ENCODE data around the gene LIPM.
A peak's percentile ranks its signal among the peaks of the same experiment; 100 is the strongest.
"Not testable (repeated sequence)": the region's sequence is repeated elsewhere in the genome, so short reads cannot be mapped to it uniquely, and the experiment has no call there.

The LIPM gene

GRCh38 chr10:88835096-88835909 lies 32.8 kb downstream of the LIPM start:
- Histone ChIP-seq H3K36me3 (ENCODE audit: control insufficient read depth, insufficient read depth, low read length) (no peaks in the 10 kb centered on the region), H3K27me3 (ENCODE audit: control insufficient read depth, insufficient read depth, low read length) (no peaks in the 10 kb centered on the region), H3K27ac (no peak overlapping the region), H2AFZ (no peak overlapping the region), H3K79me2 (no peaks in the 10 kb centered on the region), H3K4me2 (ENCODE audit: low read length) (no peak overlapping the region), H3K4me3 (ENCODE audit: low read depth, low read length) (no peak overlapping the region), H3K9me3 (ENCODE audit: control insufficient read depth, low read length) (no peaks in the 10 kb centered on the region), H3K9ac (no peak overlapping the region), H3K4me1 (no peaks in the 10 kb centered on the region)
- peak; percentile 88 for TF ChIP-seq CTCF (IDR thresholded peaks at IDR 0.05)

- no peak for TF ChIP-seq CTCF (IDR thresholded peaks at IDR 0.05)
- no peak overlapping the region for H3K4me2 ChIP-seq (ENCODE audit: low read length)
Observed at GRCh38 chr10:88835910-88836221, 33.3 kb downstream of the LIPM start.

GRCh38 chr10:88837632-88838031 lies 35.1 kb downstream of the LIPM start:
- H3K36me3 ChIP-seq (ENCODE audit: control insufficient read depth, insufficient read depth, low read length); H3K4me3 ChIP-seq (ENCODE audit: low read depth, low read length); H3K79me2 ChIP-seq; H3K9me3 ChIP-seq (ENCODE audit: control insufficient read depth, low read length); H2AFZ ChIP-seq; H3K4me2 ChIP-seq (ENCODE audit: low read length); H3K27ac ChIP-seq; H3K9ac ChIP-seq; H3K27me3 ChIP-seq (ENCODE audit: control insufficient read depth, insufficient read depth, low read length); H3K4me1 ChIP-seq: not testable (repeated sequence)

More at GRCh38 chr10:88835910-88836221, 33.3 kb downstream of the LIPM start:
- Histone ChIP-seq H3K27me3 (ENCODE audit: control insufficient read depth, insufficient read depth, low read length) (no peaks in the 10 kb centered on the region), H3K4me3 (ENCODE audit: low read depth, low read length) (no peak overlapping the region), H3K9me3 (ENCODE audit: control insufficient read depth, low read length) (no peaks in the 10 kb centered on the region), H3K36me3 (ENCODE audit: control insufficient read depth, insufficient read depth, low read length) (no peaks in the 10 kb centered on the region), H3K79me2 (no peaks in the 10 kb centered on the region), H3K27ac (no peak overlapping the region), H3K9ac (no peak overlapping the region), H3K4me1 (no peaks in the 10 kb centered on the region), H2AFZ (no peak overlapping the region)

- Histone ChIP-seq H3K4me2 (ENCODE audit: low read length) (no peak overlapping the region), H3K9ac (no peak overlapping the region), H3K9me3 (ENCODE audit: control insufficient read depth, low read length) (no peaks in the 10 kb centered on the region), H3K36me3 (ENCODE audit: control insufficient read depth, insufficient read depth, low read length) (no peaks in the 10 kb centered on the region), H3K27ac (no peak overlapping the region), H3K79me2 (no peaks in the 10 kb centered on the region), H3K4me3 (ENCODE audit: low read depth, low read length) (no peak overlapping the region), H3K27me3 (ENCODE audit: control insufficient read depth, insufficient read depth, low read length) (no peaks in the 10 kb centered on the region), H2AFZ (no peak overlapping the region), H3K4me1 (no peaks in the 10 kb centered on the region)
- no peak for TF ChIP-seq CTCF (IDR thresholded peaks at IDR 0.05)
Observed at GRCh38 chr10:88838766-88839350, 36.3 kb downstream of the LIPM start.

GRCh38 chr10:88840104-88840503 lies 37.6 kb downstream of the LIPM start:
- H2AFZ ChIP-seq = no peak overlapping the region
- no peak overlapping the region for H3K4me3 ChIP-seq (ENCODE audit: low read depth, low read length)
- no peak overlapping the region for H3K4me2 ChIP-seq (ENCODE audit: low read length)
- H3K9ac ChIP-seq = no peak overlapping the region
- no peak for TF ChIP-seq CTCF (IDR thresholded peaks at IDR 0.05)
- H3K36me3 ChIP-seq (ENCODE audit: control insufficient read depth, insufficient read depth, low read length) = no peaks in the 10 kb centered on the region
- H3K27me3 ChIP-seq (ENCODE audit: control insufficient read depth, insufficient read depth, low read length) = no peaks in the 10 kb centered on the region
- H3K9me3 ChIP-seq (ENCODE audit: control insufficient read depth, low read length) = no peaks in the 10 kb centered on the region
- H3K27ac ChIP-seq = no peak overlapping the region
- no peaks in the 10 kb centered on the region for H3K79me2 ChIP-seq
- no peaks in the 10 kb centered on the region for H3K4me1 ChIP-seq

Measured in parathyroid adenoma (tissue), 2 donors.